Inflammatory macrophage (primary cell): ENCODE measurements around the gene HOXB5.

Source experiments
- DNase-seq, 2 donors: peaks; one replicate each; pipeline ENCODE4 v3.0.0-alpha.2; 2020 to 2022
- total RNA-seq, 18 experiments: gene quantifications; one replicate each; lab custom pipeline; 2026; ENCODE audit warnings: mixed read lengths in 6 of 18, inconsistent platforms in 2 of 18; lab: John Stamatoyannopoulos, UW

Gene HOXB5
- 0 to 0.05 (median 0) reads per million in 18 experiments for total RNA-seq

GRCh38 chr17:48593126-48593829 is at the start of gene HOXB5:
HOXB5 (minus strand) TSS chr17:48593779; CDS start chr17:48593682, 97 bp downstream.
- DNase-seq, result no peak

GRCh38 chr17:48642843-48643696 is 49.5 kb upstream of the HOXB5 start:
- DNase-seq, result no peak

GRCh38 chr17:48642059-48642842 is 48.7 kb upstream of the HOXB5 start:
- no peak for DNase-seq

- no peak for DNase-seq
Observed at GRCh38 chr17:48641541-48642058, 48.0 kb upstream of the HOXB5 start.

- DNase-seq, result no peak
Observed at GRCh38 chr17:48640858-48641180, 47.2 kb upstream of the HOXB5 start.

GRCh38 chr17:48639982-48640857 is 46.6 kb upstream of the HOXB5 start:
- no peak for DNase-seq

- DNase-seq, result no peak
Observed at GRCh38 chr17:48639136-48639535, 45.6 kb upstream of the HOXB5 start.

GRCh38 chr17:48637323-48638260 is 44.0 kb upstream of the HOXB5 start:
- DNase-seq, result no peak

- DNase-seq, result peak; percentile 30 to 64
Observed at GRCh38 chr17:48636177-48637018, 42.8 kb upstream of the HOXB5 start.

- DNase-seq, result no peak
Observed at GRCh38 chr17:48634493-48635208, 41.1 kb upstream of the HOXB5 start.

GRCh38 chr17:48633266-48633677 is 39.7 kb upstream of the HOXB5 start:
- DNase-seq, result no peak

GRCh38 chr17:48632579-48633265 is 39.1 kb upstream of the HOXB5 start:
- DNase-seq, result no peak

- DNase-seq, result no peak
Observed at GRCh38 chr17:48631693-48632578, 38.4 kb upstream of the HOXB5 start.

GRCh38 chr17:48630925-48631692 is 37.5 kb upstream of the HOXB5 start:
- no peak for DNase-seq

- DNase-seq, result no peak
Observed at GRCh38 chr17:48630009-48630924, 36.7 kb upstream of the HOXB5 start.
